Mesenteric fat pad (tissue), 1 donor: ENCODE data around the gene ARGLU1. TPM values are rescaled to one million over a fixed set of nuclear protein-coding genes. Genes with fewer than 3 reads are reported as not detected.

Source experiments
- DNase-seq: peaks from one replicate; pipeline ENCODE4 v3.0.0-alpha.2; 2020; ENCODE audit warnings: low spot score
- total RNA-seq: library from RNA; stranded (reverse); fragmentation: NEBNext Ultra II Directional; extraction: Animal tissue kit (Norgen Biotek cat#: 25700); gene quantifications from one replicate; pipeline ENCODE4 v1.2.1, GENCODE V29; 2021
- donor health status: DM: yes; HTN: yes; CAD: no.

Gene ARGLU1
- total RNA-seq, 1 donor from 2014 or later = 63.7 TPM

DNA sequence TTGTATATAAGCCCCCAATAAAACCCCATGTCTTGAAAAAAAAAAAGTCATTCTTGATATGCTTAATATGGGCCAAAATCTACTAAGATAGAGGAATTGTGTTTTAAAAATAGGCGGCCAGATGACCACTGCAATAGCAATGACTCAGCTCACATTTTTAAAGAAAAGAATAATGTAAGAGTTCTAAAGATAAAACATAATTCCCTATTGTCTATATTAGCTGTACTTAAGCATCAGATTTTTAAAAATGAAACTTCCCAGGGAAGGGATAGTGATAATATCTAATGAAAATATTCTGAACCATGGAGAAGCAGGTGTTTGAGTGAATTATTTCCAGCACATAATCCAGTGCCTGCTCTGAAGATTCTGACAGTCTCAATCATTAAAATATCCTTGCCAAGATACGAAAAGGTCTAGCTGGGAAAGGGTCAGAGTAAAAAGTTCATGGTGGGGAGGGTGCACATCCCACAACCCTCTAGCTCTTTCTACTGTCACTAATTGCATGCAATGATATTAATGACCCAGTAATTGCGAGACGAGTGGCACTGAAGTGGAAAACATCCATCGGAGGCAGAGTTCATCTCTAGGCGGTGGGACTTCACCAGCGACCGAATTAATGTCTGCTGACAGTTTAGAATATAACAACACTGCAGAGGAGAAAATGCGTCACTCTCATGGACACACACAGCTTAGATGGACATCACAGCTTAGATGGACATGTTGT, 64.0 kb downstream of the ARGLU1 start:
- no peak for DNase-seq

DNA sequence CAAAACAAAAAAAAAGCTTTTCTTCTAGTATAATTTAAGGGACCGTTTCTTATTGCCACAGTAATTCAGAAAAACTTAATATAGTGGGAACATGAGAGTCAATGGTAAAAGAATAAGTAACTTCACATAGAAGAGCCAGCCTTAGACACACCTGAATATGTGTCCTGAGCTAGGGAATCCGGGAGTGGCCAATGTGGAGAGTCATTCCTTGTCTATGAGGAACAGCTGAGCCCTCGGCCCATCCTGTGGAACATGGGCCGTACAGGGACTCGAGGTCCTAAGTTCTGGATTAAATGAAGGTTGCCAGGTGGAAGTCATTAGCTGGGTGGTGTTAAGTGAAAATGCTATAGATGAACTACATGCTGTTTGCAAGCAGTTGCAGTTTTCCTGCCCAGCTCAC, 64.7 kb downstream of the ARGLU1 start:
- no peak for DNase-seq

DNA sequence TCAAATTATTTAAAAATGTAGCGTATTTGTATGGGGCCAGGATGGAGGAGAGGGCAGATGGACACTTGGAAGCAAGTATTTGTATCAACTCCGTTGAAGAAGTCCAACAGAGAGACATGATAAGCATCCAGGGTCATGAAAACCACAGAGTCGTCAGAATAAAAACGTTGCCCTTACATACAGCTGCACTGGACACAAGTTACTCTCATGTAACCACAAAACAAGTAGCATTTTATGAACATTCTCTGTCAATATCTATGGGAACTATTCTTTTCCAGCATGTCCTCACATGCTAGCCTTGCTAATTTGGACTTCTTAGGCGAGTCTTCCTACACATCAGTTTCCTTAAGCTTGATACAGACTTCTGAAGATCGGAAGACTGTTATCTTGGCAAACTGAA, 67.5 kb downstream of the ARGLU1 start:
- no peak for DNase-seq

DNA sequence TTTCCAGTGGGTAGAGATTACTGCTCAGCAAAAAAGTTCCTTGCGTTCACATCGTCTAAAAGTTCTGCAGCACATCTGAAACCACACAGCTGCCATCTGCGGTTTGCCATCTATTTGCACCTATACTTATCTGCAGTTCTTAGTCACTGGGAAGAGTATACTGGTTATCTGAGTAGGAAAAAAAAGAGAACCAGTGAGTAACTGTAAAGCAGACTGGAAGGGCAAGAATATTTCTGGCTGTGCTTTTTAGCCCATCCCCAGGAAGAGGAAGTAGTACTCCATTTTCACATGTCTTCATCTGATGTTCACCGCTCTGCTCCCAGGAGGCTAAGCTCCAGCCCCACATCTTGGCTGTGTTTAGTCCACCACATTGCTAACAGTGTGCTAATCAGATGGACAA, 68.0 kb downstream of the ARGLU1 start:
- DNase-seq = no peak

DNA sequence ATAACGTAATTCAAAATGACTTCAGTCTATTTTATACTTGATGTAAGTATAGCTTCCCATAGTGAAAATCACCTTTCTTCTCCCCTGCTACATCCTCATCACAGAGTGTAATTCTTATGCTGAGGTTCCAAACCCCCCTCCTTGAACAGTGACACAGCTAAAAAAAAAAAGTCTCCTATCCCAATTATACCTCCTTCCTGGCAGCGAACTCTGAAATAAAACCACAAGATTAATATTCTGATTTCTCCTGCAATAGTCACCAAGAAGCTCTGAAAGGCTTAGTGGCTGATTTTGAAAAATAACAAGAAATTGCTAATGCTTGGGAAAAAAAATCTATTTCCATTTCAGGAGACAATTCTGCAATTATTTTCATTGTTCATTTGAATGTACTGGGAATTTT, 68.8 kb downstream of the ARGLU1 start:
- no peak for DNase-seq

DNA sequence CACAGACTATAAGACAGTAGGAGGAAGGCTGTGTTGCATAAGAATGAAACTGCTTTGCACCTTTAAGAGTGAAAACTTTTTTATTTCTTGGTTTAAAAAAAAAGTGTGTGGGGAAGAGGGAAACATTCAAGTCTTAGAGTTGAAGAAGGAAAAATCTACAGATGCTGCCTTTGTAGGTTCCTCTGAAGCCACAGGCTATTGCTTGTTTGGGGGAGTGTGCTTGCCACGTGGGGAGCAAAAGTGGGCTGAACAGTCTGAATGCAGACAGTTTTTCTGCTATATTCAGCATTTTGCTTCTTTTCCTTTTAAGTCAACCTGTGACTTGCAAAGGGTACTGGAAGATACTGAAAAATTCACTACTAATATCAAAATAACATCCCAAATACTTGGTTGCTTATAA, 69.4 kb downstream of the ARGLU1 start:
- DNase-seq = no peak

DNA sequence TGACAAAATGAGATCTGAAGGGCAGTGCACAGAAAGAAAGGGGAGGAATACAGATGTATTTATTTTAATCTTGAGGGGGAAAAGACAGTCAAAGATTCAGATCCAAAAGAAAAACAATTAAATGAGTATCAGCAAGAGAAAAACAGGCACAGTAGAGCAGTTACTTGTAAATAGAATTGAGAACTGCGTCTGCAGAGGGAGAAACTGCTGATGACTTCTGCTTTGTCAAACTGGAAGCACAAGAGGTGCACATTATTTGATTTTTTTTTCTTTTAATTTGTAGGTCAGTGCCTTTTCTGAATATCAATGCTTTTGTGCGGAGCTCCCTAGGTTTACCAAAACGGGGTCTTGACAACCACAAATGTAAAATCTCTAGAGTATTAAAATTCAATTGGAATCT, 69.8 kb downstream of the ARGLU1 start:
- no peak for DNase-seq

DNA sequence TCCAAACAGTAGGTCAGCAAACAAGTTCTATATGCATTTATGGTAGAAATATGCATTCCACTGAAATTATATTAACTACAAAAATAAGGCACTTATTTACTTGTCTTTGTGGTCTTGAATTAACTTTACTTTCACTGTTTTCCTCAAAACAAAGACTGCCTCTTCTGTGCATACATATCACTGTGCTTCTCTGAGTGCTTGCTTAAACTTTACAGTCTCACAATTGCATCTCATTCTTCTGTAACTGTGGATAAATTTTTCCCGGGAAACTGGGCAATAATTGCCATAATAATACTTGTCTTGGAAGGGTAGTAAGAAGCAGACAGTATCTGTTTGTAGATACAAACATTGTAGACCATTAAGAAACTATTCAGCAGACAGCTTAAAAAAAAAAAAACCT, 70.9 kb downstream of the ARGLU1 start:
- no peak for DNase-seq

DNA sequence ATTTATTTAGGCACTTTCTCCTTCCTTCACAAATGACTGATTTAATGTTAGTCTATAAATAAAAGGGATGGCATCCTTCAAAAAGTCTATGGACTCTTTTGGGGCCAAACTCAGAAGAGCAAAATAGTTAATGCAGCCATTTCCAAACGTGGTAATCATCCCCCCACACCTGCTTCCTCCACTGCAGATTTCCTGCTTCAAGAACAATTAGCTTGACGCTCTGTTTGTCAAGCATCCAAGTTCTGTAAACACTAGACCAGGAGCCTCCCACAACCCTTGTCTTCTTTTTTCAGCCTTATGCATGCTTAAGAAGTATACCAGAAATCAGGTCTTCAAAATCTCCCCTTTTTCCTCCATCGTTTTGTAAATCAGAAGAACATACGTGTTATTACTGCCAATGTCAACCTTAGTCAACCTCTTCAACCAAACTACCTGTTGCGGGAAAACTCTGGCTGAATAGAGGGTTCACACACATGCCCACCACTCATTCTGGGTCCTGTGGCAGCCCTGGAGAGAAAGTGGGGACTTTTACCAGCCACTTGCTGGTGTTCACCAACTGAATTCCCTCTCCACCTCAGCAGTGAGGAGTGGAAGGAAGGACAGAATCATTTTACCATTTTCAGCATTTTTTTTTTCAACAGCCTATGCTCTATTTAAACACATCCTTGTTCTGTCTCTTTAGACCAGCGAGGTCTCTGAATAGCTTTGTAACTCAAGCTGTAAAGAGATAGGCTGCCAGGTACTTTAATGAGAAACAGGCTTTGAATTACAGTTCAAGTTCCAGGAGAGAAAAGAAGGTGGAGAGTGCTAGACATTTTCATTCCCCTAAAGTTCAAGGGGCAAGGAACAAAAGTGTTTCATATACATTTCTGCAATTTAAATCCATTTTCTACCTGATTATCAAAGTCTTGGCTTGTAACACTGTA, 71.6 kb downstream of the ARGLU1 start:
- DNase-seq = no peak

DNA sequence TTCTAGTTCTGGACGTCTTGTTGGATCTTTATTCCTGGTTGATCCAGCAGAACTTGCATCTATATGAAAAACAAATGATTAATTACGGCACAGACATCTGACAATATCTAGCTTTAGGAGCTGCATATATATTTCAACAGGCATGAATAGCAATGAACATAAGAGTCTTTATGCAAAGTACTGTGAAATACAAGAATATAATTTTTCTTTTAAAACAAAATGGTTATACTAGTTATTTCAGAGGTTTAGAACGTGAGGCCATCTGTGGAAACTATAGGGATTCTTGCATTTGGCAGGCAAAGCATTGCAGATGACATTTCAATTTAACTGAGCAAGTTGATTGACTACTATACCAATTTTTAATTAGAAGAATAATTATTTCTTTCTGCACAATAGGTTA, 73.0 kb downstream of the ARGLU1 start:
- DNase-seq = no peak

DNA sequence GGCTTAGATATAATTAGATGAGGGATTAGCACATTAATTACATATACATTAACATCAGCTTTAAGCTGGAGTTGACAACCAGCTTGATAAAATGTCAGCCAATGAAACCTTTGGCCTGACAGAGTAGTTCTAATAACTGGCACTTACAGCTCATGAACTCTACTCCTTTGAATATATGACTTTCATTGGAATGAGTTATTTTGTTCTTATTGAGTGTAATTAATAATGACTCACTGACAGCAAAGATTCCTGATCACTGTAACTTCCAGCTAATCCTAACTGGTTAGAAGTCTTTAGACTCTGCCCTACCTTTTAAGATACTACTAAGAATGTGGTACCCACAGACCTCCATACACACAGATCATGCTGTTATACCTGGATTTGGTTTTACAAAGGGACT, 73.4 kb downstream of the ARGLU1 start:
- no peak for DNase-seq

DNA sequence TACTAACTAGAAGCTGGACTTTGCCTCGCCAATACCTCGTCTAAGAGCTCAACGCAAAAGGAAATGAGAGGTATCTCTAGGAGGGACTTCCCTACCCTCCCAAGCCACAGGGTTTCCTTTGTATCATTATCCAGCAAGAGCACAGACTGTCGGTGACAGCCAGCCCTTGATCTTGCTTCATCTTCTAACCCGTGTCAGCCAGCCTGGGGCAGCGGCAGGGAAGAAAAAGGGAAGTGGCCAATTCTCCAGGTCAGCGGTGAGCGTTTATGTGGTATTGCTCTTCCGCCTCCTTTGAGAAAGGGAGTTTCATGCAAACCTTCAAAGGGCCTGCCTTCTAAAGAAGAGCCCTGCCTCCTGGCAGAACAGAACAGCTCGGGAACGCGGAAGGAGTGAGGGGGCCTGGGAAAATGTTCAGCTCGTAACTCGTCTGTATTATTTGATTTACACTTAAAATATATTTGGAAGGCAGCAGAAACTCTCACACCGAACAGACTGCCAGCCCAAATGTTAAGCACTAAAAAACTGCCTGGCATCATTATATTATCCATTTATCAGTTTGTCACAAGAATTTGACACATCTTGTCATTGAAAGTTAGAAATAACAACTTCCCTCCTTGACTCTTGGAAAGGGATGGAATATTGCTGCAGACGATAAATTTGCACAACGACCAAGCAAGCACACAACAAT, 74.3 kb downstream of the ARGLU1 start:
- no peak for DNase-seq

DNA sequence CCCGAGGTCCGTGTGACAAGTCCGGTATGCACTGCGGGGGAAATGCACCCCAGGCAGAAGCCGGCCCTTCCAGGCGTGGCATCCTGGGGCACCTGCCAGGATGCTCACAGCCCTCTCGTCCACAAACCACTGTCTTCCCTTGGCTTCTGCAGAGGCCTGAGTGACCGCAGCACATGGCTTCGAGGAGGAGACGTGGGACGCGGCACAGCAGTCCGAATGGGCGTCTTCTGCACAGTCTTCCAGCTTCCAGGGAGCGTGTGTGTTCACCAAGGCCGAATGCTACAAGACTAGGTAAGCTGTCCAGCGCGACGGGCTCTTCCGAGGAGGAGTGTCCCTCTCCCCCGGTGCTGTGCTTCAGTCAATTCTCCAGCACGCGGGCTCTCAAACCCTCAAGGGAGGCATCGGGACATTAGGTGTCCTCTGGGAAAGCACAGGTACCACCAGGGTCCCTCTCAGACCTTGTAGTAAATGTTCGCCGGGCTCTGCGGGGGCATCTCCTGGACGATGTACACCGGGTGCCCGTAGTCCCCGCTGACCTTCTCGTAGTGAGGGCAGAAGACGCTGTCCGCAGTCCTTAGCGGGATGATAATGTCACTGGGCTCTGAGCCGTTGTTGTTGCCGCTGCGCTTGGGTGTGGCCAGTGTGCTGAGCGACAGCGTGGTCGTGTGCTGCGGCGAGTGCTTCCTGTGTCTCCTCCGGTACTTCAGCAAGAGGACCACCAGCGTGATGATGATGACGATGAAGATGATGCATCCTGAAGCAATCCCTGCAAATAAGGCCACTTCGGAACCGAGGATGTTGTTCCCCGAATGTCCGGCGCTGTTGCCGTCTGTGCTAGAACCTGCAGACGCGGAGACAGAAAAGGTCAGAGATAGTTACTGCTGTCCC, 75.1 kb downstream of the ARGLU1 start:
- DNase-seq = no peak

DNA sequence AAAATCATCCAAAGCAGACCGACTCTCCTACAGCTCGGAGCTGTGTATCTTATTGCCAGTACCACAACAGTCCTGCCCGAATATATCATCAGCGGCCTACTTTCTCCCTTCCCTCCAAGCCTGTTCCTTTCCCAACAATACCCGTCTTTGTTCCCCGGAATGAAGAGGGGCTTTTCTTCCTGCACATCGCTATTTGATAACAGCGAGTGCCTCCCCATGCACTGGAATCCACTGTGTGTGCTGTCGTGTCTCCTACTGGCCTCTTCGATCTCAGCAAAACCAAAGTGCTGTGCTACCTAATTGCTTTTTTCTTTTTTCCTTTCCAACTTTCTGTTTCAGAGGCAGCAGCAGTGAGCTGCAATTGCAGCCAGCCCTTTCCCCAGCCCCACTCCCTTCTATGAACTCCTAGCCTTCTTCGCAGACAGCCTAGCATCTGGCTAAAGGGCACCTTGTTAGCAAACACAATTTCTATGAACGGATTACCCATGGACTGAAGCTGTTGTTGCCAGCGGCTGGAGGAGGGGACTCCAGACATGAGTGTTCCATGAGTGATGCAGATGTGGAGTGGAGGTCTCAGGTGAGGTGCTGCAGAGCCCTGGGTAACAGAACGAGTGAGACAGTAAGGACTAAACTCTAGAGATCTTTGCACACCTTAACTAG, 75.9 kb downstream of the ARGLU1 start:
- no peak for DNase-seq

Other genes with a start within 250 kb of the ARGLU1 start
- gene EFNB2, start 32.5 kb downstream of the ARGLU1 start, total RNA-seq = 21.6 TPM